ENCODE data around the gene SMC4. TPM values are rescaled to one million over a fixed set of nuclear protein-coding genes. Genes with fewer than 3 reads are reported as not detected.

The SMC4 gene
- total and polyA plus RNA-seq, 2 of the 8 experiments (the other 6 are each of a cell fraction or from before 2014, with no cell fraction given) = 26.6 to 118 TPM

DNA sequence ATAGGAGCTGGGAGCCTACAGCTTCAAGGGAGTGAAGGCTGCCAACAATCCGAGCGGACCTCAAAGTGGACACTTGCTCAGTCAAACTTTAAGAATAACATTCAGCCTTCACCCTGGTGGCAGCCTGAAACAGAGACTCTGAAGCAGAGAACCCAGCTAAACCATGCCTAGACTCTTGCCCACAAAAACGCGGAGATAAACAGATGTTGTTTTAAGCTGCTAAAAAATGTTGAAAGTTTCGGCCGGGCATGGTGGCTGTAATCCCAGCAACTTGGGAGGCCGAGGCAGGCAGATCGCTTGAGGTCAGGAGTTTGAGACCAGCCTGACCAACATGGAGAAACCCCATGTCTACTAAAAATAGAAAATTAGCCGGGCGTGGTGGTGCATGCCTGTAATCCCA lies 79.9 kb downstream of the SMC4 start:
- H2BK5ac ChIP-seq (ENCODE audit: low read depth, low read length) = no peak overlapping the region
- H3K4me3 ChIP-seq (ENCODE audit: extremely low read depth in 1 of 4, insufficient read depth in 2 of 4, low read depth in 3 of 4, low read length in 4 of 4) = no peak overlapping the region
- WGBS, 2 experiments (ENCODE audit: extremely low coverage in 1 of 2, insufficient coverage in 1 of 2, insufficient read length in 1 of 2, insufficient replicate concordance in 2 of 2, low coverage in 1 of 2, low lambda C conversion rate in 2 of 2, missing lambda C conversion rate in 1 of 2) = 98% methylated on average over 10 of the region's 10 CpGs; no CpG with 5 or more reads in 1 of the 2 experiments
- H2BK120ac ChIP-seq (replicated peaks; ENCODE audit: low read depth, low read length) = no peak overlapping the region
- peak overlapping the region; percentile 66 for H4K8ac ChIP-seq (ENCODE audit: extremely low read depth, insufficient read depth, low read length)
- no peaks in the 10 kb centered on the region for H3K23me2 ChIP-seq (ENCODE audit: low read depth, low read length)
- H3K27me3 ChIP-seq (replicated peaks in 1 of 4; ENCODE audit: control insufficient read depth in 3 of 4, extremely low read depth in 1 of 4, insufficient read depth in 3 of 4, low read length in 3 of 4) = no peaks in the 10 kb centered on the region
- H4K20me1 ChIP-seq (replicated peaks in 1 of 2; ENCODE audit: control insufficient read depth in 1 of 2, insufficient read depth in 2 of 2, low read length in 2 of 2) = no peaks in the 10 kb centered on the region
- no peak overlapping the region for H3K9ac ChIP-seq (replicated peaks in 1 of 4; ENCODE audit: extremely low read depth in 1 of 4, low read depth in 3 of 4, low read length in 3 of 4)
- H3K56ac ChIP-seq (replicated peaks; ENCODE audit: insufficient read length, low read depth, low read length) = no peak overlapping the region
- H3K4me2 ChIP-seq (ENCODE audit: insufficient read depth in 1 of 2, low read depth in 2 of 2, low read length in 2 of 2) = no peak overlapping the region
- ChIA-PET POLR2A (ENCODE audit: partially characterized antibody) (interaction anchor here (2.9 kb wide), 1 partner anchor 29 kb away, joined by 15 read pairs; the partner anchor contains the start of gene TRIM59), CTCF (ENCODE audit: partially characterized antibody) (interaction anchor here (0.8 to 1.0 kb wide), 2 partner anchors 199 to 595 kb away, joined by 3 read pairs; no protein-coding TSS in a partner anchor)
- no peaks in the 10 kb centered on the region for H3K36me3 ChIP-seq (ENCODE audit: control insufficient read depth in 2 of 4, insufficient read depth in 4 of 4, low read length in 3 of 4)
- H3K14ac ChIP-seq (ENCODE audit: insufficient read length) = no peak overlapping the region
- FAIRE-seq (no peak), DNase-seq (ENCODE audit: low read depth in 1 of 2, low spot score in 2 of 2) (no peak)
- H3K79me2 ChIP-seq (ENCODE audit: control insufficient read depth in 1 of 2, insufficient read depth in 2 of 2, low read length in 2 of 2) = no peaks in the 10 kb centered on the region
- H2BK15ac ChIP-seq (ENCODE audit: low read length) = no peak overlapping the region
- H3K18ac ChIP-seq (ENCODE audit: extremely low read depth, low read length) = no peak overlapping the region
- no peak overlapping the region for H3K23ac ChIP-seq (ENCODE audit: insufficient read length)
- no peaks in the 10 kb centered on the region for H3K4me1 ChIP-seq (replicated peaks in 1 of 4; ENCODE audit: control insufficient read depth in 3 of 4, insufficient read depth in 4 of 4, low read length in 3 of 4)
- H4K91ac ChIP-seq (replicated peaks; ENCODE audit: insufficient read length, low read length) = no peak overlapping the region
- H2BK20ac ChIP-seq (ENCODE audit: low read length) = no peak overlapping the region
- H3K9me3 ChIP-seq (ENCODE audit: insufficient read depth in 2 of 2, low read depth in 1 of 2, low read length in 1 of 2) = no peaks in the 10 kb centered on the region
- H4K5ac ChIP-seq (ENCODE audit: insufficient read length, low read depth, low read length) = no peak overlapping the region
- no peak overlapping the region for H2AK5ac ChIP-seq (ENCODE audit: low read depth, low read length)
- H2BK12ac ChIP-seq (ENCODE audit: low read depth, low read length) = no peak overlapping the region
- H3K79me1 ChIP-seq (ENCODE audit: low read depth, low read length) = no peaks in the 10 kb centered on the region
- H3K4ac ChIP-seq (replicated peaks; ENCODE audit: insufficient read length, low read depth, low read length) = no peak overlapping the region
- no peak overlapping the region for H3K27ac ChIP-seq (ENCODE audit: low read depth, low read length)
- no peak overlapping the region for H2AFZ ChIP-seq (ENCODE audit: low read length)
- no peak for TF ChIP-seq SP1 (IDR thresholded peaks at IDR 0.05; ENCODE audit: low read depth, low read length)
- TF ChIP-seq HDAC6 (IDR thresholded peaks at IDR 0.05; ENCODE audit: low read depth, low read length) = no peak
- TF ChIP-seq TBP (IDR thresholded peaks at IDR 0.05; ENCODE audit: low read depth, low read length) = no peak
- no peak for TF ChIP-seq JUND (IDR thresholded peaks at IDR 0.05; ENCODE audit: low read length)
- no peak for TF ChIP-seq RFX5 (IDR thresholded peaks at IDR 0.05; ENCODE audit: borderline replicate concordance, low read depth, low read length)
- TF ChIP-seq BRCA1 (IDR thresholded peaks at IDR 0.05; ENCODE audit: low read depth, low read length) = no peak
- TF ChIP-seq, protein P1, sequence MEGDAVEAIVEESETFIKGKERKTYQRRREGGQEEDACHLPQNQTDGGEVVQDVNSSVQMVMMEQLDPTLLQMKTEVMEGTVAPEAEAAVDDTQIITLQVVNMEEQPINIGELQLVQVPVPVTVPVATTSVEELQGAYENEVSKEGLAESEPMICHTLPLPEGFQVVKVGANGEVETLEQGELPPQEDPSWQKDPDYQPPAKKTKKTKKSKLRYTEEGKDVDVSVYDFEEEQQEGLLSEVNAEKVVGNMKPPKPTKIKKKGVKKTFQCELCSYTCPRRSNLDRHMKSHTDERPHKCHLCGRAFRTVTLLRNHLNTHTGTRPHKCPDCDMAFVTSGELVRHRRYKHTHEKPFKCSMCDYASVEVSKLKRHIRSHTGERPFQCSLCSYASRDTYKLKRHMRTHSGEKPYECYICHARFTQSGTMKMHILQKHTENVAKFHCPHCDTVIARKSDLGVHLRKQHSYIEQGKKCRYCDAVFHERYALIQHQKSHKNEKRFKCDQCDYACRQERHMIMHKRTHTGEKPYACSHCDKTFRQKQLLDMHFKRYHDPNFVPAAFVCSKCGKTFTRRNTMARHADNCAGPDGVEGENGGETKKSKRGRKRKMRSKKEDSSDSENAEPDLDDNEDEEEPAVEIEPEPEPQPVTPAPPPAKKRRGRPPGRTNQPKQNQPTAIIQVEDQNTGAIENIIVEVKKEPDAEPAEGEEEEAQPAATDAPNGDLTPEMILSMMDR (IDR thresholded peaks at IDR 0.05; ENCODE audit: control extremely low read depth in 1 of 3, insufficient read depth in 1 of 3, low read depth in 1 of 3, low read length in 3 of 3) = no peak
- TF ChIP-seq CEBPB (IDR thresholded peaks at IDR 0.05; ENCODE audit: low read depth, low read length) = no peak
- no peak for TF ChIP-seq SIRT6 (IDR thresholded peaks at IDR 0.05; ENCODE audit: low read length)
- no peak for TF ChIP-seq RBBP5 (IDR thresholded peaks at IDR 0.05; ENCODE audit: borderline replicate concordance, low read depth, low read length)
- TF ChIP-seq NRF1 (IDR thresholded peaks at IDR 0.05; ENCODE audit: low read depth, low read length) = no peak
- no peak for TF ChIP-seq MAFK (IDR thresholded peaks at IDR 0.05; ENCODE audit: low read depth, low read length)
- TF ChIP-seq SP4 (IDR thresholded peaks at IDR 0.05; ENCODE audit: low read length) = no peak
